Ovary (tissue), 3 donors: ENCODE data around the gene SHISA4.

Experiments used
- POLR2A ChIP-seq: fragments of 450-650 bp; IDR thresholded peaks from one replicate; pipeline ENCODE4 v1.6.1; 2017; ENCODE audit warnings: antibody characterized with exemption, mild to moderate bottlenecking, moderate library complexity
- TF ChIP-seq, protein P1 (sequence below), 3 donors: fragments of 450-650 bp in 2 of 3; fragments of 200-600 bp in 1 of 3; IDR thresholded peaks; one replicate each; pipeline versions ENCODE4 v1.5.1 to v1.8.0; 2016 to 2022; ENCODE audit warnings: antibody characterized with exemption in 3 of 3, mild to moderate bottlenecking in 1 of 3
- donor health status: DM: no; HTN: no; CAD: no.

DNA sequence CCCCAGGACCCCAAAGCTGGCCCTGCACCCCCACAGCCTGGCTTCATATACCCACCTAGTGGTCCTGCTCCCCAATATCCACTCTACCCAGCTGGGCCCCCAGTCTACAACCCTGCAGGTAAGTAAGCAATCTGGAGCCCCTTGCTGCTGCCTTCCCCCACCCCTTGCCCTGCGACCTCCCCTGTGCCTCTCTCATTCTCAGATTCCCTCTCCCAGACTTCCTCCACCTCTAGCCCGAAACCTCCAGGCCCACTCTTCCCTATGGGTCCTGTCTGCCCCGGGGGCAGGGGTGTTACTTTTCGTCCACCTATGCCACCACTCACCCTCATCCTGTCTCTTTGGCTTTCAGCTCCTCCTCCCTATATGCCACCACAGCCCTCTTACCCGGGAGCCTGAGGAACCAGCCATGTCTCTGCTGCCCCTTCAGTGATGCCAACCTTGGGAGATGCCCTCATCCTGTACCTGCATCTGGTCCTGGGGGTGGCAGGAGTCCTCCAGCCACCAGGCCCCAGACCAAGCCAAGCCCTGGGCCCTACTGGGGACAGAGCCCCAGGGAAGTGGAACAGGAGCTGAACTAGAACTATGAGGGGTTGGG lies 2.9 kb downstream of the SHISA4 start:
- TF ChIP-seq, protein P1, sequence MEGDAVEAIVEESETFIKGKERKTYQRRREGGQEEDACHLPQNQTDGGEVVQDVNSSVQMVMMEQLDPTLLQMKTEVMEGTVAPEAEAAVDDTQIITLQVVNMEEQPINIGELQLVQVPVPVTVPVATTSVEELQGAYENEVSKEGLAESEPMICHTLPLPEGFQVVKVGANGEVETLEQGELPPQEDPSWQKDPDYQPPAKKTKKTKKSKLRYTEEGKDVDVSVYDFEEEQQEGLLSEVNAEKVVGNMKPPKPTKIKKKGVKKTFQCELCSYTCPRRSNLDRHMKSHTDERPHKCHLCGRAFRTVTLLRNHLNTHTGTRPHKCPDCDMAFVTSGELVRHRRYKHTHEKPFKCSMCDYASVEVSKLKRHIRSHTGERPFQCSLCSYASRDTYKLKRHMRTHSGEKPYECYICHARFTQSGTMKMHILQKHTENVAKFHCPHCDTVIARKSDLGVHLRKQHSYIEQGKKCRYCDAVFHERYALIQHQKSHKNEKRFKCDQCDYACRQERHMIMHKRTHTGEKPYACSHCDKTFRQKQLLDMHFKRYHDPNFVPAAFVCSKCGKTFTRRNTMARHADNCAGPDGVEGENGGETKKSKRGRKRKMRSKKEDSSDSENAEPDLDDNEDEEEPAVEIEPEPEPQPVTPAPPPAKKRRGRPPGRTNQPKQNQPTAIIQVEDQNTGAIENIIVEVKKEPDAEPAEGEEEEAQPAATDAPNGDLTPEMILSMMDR (IDR thresholded peaks at IDR 0.05): no peak
- no peak for TF ChIP-seq POLR2A
